ENCODE measurements around the gene CEP78. TPM values are rescaled to one million over a fixed set of nuclear protein-coding genes. Genes with fewer than 3 reads are reported as not detected.
A peak's percentile ranks its signal among the peaks of the same experiment; 100 is the strongest.

CEP78 gene
- total RNA-seq, 1 experiment from 2014 or later: 17.8 TPM

- H3K36me3 Mint-ChIP-seq (ENCODE audit: insufficient read depth, unreplicated experiment): peaks cover 33% of the 10 kb centered on the region
- DNase-seq (ENCODE audit: unreplicated experiment): peak; percentile 78
- no peak for TF ChIP-seq CTCF (IDR thresholded peaks at IDR 0.05; ENCODE audit: unreplicated experiment)
- POLR2A ChIA-PET: interaction anchor here (0.6 to 6.2 kb wide), 25 partner anchors 9 to 1809 kb away, joined by 3 to 116 read pairs (median 4); partner anchors contain the start of genes CEP78 and TLE4
- H3K9me3 Mint-ChIP-seq (ENCODE audit: unreplicated experiment): no peaks in the 10 kb centered on the region
- intact Hi-C loops (cut with micrococcal nuclease): loop anchor here (1.0 kb wide), 1 partner anchor 35 kb away; no protein-coding TSS in a partner anchor
- no peaks in the 10 kb centered on the region for H3K27me3 Mint-ChIP-seq (ENCODE audit: insufficient read depth, unreplicated experiment)
- TSS peak; percentile 79 for BruUV-seq (replicated peaks)
- CTCF ChIA-PET: interaction anchor here (0.6 to 4.6 kb wide), 17 partner anchors 8 to 168 kb away, joined by 3 to 37 read pairs (median 5); no protein-coding TSS in a partner anchor
- peak overlapping the region; percentile 87 for H3K27ac Mint-ChIP-seq (ENCODE audit: low read depth, unreplicated experiment)
- H3K4me1 Mint-ChIP-seq (ENCODE audit: insufficient read depth, unreplicated experiment): peaks cover 8% of the 10 kb centered on the region
- H3K4me3 Mint-ChIP-seq (ENCODE audit: unreplicated experiment): peak overlapping the region; percentile 92
Measured at GRCh38 chr9:78296201-78296892, 60.5 kb downstream of the CEP78 start.

GRCh38 chr9:78296893-78297671, 61.2 kb downstream of the CEP78 start, which contains the start of gene PSAT1:
Gene PSAT1 (plus strand): TSS chr9:78297125. CDS start chr9:78297211, 86 bp downstream.
- Mint-ChIP-seq H3K9me3 (ENCODE audit: unreplicated experiment) (no peaks in the 10 kb centered on the region), H3K36me3 (ENCODE audit: insufficient read depth, unreplicated experiment) (peaks cover 40% of the 10 kb centered on the region), H3K4me1 (ENCODE audit: insufficient read depth, unreplicated experiment) (peaks cover 8% of the 10 kb centered on the region), H3K27ac (ENCODE audit: low read depth, unreplicated experiment) (peak within 1 kb of the TSS; percentile 87), H3K27me3 (ENCODE audit: insufficient read depth, unreplicated experiment) (no peaks in the 10 kb centered on the region), H3K4me3 (ENCODE audit: unreplicated experiment) (peak within 1 kb of the TSS; percentile 92)
- intact Hi-C loops (cut with micrococcal nuclease): loop anchor here (1.0 kb wide), 2 partner anchors 19 to 36 kb away; no protein-coding TSS in a partner anchor
- ChIA-PET POLR2A (interaction anchor here (0.5 to 6.2 kb wide), 27 partner anchors 9 to 1808 kb away, joined by 3 to 116 read pairs (median 4); partner anchors contain the start of genes CEP78 and TLE4), CTCF (interaction anchor here (0.6 to 4.6 kb wide), 20 partner anchors 9 to 88 kb away, joined by 3 to 37 read pairs (median 5); no protein-coding TSS in a partner anchor)
- no peak for TF ChIP-seq CTCF (IDR thresholded peaks at IDR 0.05; ENCODE audit: unreplicated experiment)
- no TSS peak for BruUV-seq (replicated peaks)
- DNase-seq (ENCODE audit: unreplicated experiment): peak; percentile 98

- no peak for DNase-seq (ENCODE audit: unreplicated experiment)
- no peak for TF ChIP-seq CTCF (IDR thresholded peaks at IDR 0.05; ENCODE audit: unreplicated experiment)
- peaks cover 46% of the 10 kb centered on the region for H3K36me3 Mint-ChIP-seq (ENCODE audit: insufficient read depth, unreplicated experiment)
- BruUV-seq (replicated peaks): no TSS peak
- CTCF ChIA-PET: interaction anchor here (0.6 to 4.6 kb wide), 15 partner anchors 13 to 87 kb away, joined by 3 to 37 read pairs (median 7); no protein-coding TSS in a partner anchor
- peak overlapping the region; percentile 92 for H3K4me3 Mint-ChIP-seq (ENCODE audit: unreplicated experiment)
- peak overlapping the region; percentile 87 for H3K27ac Mint-ChIP-seq (ENCODE audit: low read depth, unreplicated experiment)
- POLR2A ChIA-PET: interaction anchor here (0.6 to 6.2 kb wide), 16 partner anchors 7 to 472 kb away, joined by 3 to 116 read pairs (median 6); partner anchors contain the start of gene CEP78
- no peaks in the 10 kb centered on the region for H3K9me3 Mint-ChIP-seq (ENCODE audit: unreplicated experiment)
- H3K4me1 Mint-ChIP-seq (ENCODE audit: insufficient read depth, unreplicated experiment): peaks cover 8% of the 10 kb centered on the region
- intact Hi-C loops (cut with micrococcal nuclease): loop anchor here (1.0 kb wide), 1 partner anchor 19 kb away; no protein-coding TSS in a partner anchor
- no peaks in the 10 kb centered on the region for H3K27me3 Mint-ChIP-seq (ENCODE audit: insufficient read depth, unreplicated experiment)
Measured at GRCh38 chr9:78297672-78297961, 61.7 kb downstream of the CEP78 start.

Measured in MCF 10A (cell line).